GM18867 (cell line): ENCODE data around the gene CALR3.
"Not testable (repeated sequence)": the region's sequence is repeated elsewhere in the genome, so short reads cannot be mapped to it uniquely, and the experiment has no call there.

Experiments
- ATAC-seq: cut with Tn5 transposase; IDR thresholded peaks from one replicate; pipeline ENCODE4 v1.9.1; 2021; ENCODE audit warnings: mild to moderate bottlenecking, moderate library complexity; ENCODE audit not compliant: unreplicated experiment

The CALR3 gene

GRCh38 chr19:16525751-16526481, 29.9 kb upstream of the CALR3 start:
- no peak for ATAC-seq

DNA sequence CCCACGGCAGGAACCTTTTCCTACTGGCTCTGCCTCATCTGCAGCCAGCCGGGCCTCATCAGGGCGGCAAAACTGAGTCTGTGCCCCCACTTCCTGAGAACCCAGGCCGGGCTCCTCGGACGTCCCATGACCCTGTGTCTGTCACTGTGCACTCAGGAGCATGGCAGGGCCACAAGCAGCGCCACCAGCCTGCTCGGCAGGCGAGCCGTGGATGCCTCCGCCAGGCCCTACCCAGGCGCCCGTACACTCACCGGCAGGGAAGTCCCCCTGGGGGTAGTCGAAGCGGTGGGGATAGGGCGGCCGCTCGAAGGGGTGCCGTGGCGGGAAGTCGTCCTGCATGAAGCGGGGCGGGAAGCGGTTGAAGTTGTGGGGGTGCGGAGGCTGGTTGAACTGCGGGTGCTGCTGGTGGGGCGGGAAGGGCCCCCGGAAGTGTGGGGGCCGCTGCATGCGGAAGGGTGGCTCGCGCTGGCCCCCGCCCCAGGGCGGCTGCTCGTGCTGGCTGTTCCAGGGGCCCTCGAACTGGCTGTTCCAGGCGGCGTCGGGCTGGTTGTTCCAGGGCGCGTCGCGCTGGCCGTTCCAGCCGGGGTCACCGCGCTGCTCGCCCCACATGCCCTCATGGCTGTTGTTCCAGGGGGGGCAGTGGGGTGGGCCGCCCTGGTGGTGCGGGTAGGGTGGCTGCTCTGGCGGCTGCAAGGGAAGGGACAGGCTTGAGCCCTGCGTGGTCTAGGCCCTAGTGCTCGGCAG, 29.2 kb upstream of the CALR3 start:
- ATAC-seq: no peak

DNA sequence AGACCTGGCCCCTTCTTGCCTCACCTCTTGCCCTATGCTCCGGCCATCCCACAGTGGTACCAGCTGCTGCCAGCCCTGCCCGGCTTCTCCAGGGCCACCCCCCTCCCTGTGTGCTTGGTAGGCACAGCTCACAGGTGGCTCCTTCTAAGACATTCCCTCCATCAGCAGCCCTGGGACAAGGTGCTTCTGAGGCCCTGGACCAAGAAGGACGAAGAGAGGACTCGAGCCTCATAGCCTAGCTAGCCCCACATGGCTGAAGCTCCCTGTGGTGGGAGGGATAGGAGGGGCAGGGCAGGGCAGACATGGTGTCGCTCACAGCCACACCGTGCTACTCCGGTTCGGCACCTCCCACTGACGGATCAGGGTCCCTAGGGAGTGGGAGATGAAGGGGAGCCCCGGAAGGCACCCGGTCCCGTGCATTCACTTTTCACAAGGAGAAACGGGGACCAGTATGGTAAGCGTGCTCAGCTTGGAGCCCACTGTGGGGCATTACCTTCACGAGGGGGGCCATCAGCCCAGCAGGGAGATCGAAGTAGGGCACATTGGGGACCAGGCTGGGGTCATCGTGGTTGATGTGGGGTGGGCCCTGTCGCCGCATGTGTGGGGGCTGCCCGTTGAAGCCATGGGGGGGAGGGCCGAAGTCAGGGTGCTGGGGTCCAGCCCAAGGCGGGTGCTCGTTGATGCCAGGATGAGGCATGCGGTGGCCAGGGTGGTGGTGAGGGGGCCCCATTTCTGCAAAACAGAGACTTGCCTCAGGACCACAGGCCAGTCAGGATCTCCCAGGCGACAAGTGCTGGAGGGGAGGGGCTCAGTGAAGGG, 26.8 kb upstream of the CALR3 start:
- ATAC-seq: no peak

DNA sequence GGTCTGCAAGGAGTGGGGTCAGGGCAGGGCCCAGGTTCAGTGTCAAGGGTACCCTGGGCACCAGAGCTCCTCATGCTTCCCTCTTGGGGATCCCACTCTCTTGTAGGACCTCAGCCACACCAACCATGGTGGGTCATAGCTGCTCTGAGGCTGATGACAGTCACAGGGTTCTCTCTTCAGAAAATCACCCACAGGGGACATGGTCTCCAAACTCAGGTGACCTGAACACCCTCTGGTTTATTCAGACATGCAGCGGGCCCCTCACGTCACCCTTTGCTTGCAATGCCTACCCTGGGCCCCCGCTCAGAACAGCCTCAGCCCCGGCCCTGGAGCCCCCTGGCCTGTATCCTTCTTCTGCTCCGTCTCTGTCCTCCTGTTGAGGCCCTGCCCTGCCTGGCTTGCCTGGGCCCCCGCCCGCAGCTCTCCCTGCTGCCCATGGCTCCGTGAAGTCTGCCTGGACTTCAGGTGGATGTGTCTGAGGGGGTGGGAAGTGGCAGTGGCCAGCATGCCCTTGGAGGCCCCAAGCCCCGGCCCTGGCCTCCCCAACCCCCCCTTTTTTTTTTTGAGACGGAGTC, 25.8 kb upstream of the CALR3 start:
- no peak for ATAC-seq

GRCh38 chr19:16520986-16521624, 25.1 kb upstream of the CALR3 start:
- ATAC-seq: no peak

DNA sequence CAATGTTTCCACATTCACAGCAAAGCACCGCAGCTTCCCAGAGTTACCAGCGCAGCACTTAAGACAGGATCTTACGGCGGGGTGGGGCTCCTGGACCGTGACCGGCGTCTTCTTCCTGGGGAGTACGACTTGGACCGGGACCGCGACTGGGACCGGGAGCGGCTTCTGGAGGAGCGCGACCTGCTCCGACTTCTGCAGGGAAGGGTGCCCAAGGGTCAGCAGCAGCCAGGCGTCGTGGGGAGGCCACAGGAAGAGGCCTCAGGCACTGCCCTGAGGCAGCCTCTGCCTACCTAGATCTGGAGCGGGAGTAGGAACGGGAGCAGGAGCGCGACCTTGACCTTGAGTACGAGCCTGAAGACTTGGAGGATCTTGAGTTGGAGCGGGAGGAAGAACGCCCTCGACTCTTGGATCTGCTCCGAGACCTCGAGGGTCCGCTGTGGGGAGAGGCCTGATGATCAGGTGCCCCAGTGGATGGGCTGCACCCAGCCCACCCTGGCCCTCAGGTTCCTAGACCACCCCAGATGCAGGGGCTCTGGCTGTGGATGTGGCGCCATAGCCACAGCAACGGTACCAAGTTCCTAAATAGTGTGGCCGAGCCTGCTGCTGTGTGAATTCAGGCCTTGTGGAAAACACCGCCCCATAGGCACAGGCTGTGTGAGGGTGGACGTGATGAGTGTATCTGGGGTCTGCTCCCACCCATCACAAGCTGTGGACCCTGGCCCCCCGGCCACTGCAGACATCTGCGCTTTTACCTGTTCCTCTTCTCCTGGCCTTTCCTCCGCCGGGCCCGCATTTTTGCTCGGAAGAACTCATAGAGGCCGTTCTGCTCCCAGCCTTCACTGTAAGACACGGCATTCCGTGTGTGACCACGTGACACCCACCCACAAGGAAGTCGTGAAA, 24.4 kb upstream of the CALR3 start:
- ATAC-seq: no peak

DNA sequence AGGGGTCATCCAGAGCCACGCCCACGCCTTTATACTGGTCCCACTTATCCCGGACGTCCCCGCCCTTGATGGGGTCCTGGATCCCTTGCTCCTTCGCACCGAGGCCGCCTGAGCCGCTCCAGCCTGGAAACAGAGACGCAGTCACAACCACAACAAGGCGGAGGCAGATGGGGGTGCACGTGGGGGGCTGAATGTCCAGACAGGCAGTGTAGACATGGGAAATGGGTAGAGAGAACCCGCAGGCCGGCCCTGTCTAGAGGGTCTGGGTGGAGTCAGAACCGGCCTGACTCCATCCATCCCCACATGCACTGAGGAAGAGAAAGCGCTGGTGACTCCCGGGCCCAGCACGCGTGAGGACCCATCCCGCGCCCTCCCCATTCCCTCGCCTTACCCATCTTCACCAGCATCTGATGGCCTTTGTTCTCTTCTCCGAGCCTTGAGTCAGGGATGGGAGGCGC, 23.3 kb upstream of the CALR3 start:
- no peak for ATAC-seq

DNA sequence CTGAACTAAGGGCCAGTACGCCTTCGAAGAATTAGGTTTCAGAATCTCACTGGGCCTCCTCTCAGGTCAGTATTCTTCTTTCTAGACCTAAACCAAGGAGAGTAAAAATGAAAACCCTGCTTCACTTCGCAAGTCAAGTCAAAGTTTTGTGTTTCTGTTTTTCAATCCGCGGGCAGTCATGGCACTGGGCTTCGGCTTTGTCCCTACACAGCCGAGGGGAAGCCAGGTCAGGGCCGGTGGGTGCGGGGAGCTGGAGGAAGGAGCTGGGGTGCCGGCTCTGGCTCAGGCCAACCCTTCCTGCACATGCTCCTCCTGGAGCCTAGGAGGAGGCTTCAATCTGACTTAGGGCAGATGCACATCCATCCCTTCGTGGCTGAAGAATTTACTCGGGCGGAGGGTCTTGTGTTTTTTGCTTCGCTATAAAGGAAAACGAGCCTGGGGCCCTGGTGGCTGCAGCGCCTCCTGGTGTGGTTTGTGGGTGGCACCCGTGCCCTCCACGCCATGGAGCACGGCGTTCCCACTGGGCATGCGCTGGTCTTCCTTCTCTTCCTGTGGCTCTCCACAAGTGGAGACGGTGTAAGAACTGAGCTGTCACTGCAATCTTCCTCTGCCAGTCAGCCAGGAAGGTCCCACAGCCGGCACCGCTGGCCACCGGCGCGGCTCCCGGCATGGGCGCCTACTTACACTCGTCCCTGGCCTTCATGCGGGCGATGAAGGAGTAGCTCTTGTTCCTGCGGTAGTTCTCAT, 22.7 kb upstream of the CALR3 start:
- ATAC-seq: no peak

GRCh38 chr19:16518061-16518460, 22.1 kb upstream of the CALR3 start:
- no peak for ATAC-seq

DNA sequence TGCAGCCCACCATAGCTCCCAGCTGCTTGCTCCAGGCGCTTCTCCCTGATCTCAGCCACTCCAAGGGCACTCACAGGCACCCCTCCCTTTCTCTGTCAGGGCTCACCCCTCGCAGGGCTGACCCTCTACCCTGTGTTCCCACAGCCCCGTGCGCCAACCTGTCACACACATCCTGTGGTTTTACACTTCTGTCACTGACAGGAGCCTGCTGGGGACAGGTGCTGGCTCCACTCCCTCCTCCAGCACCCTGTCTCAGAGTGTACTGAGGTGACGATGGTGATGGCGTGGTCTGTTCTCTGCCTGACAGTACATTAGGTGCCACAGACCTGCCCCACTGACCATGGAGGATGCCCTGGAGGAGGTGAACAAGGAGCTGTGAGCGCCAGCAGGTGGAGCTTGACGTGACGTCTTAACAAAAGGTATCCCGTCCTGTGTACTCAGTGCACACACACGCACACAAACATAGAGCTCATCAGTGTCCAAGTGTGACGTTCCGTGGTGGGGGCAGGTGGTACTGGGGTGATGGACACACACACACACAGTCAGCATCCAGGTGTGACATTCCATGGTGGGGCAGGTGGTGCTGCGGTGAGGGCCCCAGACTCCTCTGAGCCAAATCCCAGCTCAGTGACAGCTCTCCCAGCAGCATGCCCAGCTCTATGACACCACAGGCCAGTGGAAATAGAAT, 21.1 kb upstream of the CALR3 start:
- ATAC-seq: no peak

DNA sequence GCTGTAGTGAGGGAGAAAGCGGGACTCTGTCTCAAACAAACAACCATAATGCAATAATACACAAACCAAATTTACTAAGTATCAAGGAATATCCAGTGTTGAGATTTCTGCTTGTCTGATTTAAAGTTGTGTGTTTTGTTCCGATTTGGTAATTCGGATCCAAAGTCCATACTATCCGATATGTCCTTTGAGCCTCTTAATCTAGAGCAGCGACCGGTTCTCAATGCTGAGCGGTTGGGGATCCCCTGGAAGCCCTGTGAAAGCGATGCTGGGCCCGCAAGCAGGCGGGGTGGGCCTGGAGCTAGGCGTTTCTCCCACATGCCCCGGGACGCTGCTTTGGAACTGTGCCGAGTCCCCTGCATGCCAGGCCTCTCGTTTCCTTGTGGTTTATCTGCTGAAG, 20.4 kb upstream of the CALR3 start:
- ATAC-seq: no peak

DNA sequence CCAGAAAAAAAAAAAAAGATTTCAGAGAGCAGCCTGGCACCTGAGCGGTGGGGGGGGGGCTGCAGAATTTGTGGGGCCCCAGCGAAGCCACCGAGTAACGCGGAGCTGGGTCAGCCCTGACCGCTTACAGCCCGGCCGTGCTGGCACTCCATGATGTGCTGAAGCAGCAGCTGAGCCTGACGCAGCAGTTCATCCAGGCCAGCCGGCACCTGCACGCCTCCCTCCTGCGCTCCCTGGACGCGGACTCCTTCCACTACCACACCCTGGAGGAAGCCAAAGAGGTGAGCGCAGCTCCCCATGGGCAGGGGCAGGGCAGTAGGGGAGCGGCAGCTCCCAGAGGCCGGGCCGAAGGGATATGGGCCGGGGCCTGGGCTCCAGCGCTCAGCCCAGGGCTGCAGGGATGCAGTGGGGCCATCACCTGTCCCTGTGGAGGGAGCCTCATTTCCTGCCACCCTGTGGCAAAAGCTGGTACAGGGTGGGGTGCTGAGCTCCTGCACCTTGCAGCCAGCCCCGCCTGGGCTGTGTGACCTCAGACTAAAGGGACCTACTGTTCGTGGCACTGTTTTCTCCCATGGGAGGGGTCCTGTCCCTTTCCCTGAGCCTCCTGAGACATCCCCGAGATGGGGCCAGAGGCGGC, 18.5 kb upstream of the CALR3 start:
- no peak for ATAC-seq

DNA sequence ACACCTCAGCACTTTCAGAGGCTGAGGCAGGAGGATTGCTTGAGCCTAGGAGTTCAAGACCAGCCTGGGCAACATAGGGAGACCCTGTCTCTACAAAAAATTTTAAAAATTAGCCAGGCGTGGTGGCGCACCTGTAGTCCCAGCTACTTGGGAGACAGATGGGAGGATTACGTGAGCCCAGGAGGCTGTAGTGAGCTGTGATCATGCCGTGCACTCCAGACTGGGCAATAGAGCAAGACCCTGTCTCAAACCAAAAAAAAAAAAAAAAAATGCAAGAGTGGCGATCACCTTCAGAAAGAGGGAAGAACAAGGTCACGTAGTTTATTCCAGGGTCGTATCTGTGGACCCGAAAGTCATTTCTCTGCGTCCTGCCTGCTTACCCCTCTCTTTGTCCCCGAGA, 16.6 kb upstream of the CALR3 start:
- ATAC-seq: not testable (repeated sequence)

- no peak for ATAC-seq
Measured at GRCh38 chr19:16509141-16510061, 13.4 kb upstream of the CALR3 start.

- ATAC-seq: no peak
Measured at GRCh38 chr19:16508546-16508945, 12.6 kb upstream of the CALR3 start.

DNA sequence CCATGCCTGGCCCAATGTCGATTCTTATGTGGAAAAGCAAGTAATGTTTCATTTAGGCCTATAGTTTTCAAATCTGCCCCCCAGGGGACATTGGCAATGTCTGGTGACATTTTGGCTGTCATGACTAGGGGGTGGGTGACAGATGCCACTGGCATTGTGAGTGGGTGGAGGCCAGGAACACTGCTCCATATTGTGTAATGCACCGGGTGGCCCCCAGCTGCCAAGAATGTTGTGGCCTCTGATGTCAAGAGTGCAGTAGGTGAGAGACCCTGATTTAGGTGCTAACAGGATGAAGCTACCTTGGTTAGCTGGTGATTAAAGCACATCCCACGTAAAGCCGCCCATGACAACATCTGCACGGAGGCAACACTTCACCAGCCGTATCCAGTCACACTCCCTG, 11.0 kb upstream of the CALR3 start:
- ATAC-seq: no peak

DNA sequence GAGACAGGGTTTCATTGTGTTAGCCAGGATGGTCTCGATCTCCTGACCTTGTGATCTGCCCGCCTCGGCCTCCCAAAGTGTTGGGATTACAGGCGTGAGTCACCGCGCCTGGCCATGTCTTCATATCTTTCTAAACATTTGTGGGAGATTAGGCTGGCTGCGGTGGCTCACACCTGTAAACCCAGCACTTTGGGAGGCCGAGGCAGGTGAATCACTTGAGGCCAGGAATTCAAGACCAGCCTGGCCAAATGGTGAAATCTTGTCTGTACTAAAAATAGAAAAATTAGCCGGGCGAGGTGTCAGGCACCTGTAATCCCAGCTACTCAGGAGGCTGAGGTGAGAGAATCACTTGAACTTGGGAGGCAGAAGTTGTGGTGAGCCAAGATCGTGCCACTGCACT, 10.2 kb upstream of the CALR3 start:
- not testable (repeated sequence) for ATAC-seq
